ENCODE measurements around the gene PLD6.

Gene PLD6

DNA sequence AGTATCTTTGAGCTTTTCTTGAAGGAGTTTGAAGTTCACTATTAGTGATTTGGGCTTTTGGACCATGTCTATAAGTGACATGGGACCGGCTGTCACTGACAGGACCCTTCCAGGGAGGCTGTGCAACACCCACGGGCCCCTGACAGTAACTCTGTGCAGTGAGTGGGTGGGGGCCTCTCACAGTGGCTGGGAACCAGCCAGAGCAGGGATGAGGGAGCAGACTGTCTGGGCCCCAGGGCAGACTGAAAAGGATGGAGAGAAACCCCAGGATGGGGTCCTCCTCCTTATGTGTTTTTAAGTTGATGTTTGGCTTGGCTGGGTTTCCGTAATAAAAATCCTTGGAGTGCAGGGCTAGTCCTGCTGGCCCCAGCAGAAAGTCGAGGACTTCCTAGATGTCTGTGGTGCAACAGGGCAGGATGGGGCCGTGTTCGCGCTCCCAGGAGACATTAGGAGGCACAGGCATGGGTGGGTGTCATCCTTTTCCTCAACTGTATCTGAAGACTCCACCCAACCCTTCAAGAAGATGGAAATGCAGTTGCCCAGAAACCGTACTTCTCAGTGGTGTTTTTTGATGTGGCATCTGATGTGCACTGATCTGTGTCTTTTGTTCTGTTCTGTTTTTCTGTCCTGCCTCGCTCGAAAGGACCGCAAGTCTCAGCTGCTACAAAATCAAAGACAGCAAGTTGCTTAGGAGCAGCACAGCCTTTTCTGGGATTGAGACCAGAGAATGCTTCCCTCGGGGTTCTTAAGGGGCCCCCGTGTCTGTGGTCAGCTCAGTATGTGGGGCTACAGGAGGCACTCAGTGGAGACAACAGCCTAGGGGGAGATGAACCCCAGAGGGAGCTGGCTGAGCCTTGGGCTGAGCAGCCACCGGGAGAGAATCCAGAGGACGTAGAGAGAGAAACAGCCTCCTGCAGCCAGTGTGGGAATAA, 24.2 kb downstream of the PLD6 start:
- DNase-seq: no peak
- in situ Hi-C loops (cut with MboI; ENCODE audit: low pct_unique_long_range_greater_than_20kb, low sequenced_read_pairs): no loop called here

DNA sequence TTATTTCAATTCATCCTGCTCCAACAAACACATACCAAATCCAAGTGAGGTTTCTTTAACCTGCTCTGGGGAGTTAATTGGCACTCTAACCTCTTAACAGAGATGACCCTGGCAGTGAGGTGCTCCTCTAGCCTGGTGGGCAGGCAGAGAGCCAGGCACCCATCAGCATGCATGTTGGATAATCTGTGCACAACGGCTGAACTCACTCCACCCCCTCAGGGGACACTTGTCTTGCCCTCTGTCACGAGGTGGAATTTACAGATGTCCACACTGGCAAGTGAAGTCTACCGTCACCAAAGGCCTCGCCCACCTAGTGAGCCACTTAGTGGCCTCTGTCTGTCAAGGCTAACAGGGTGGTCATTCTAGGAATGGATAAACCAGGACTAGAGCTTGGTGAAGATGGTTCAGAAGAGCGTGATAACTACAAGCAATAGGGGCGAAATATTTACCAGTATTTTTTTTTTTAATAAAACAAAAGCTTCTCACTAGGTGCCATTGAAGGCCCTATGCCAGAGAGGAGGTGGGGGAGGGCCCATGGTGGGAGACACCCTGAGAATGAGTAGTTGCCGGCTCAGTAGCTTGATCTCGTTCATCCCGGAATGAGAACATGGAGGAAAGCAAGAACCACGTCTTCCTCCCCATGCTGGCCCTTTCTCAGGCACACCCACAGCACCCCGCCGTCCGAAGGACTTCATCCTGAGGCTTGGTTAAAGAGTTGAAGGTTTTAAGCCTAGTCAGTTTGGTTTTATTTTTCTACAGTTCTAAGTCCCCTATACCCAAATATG, 25.2 kb downstream of the PLD6 start:
- no peak for DNase-seq
- in situ Hi-C loops (cut with MboI; ENCODE audit: low pct_unique_long_range_greater_than_20kb, low sequenced_read_pairs): no loop called here

DNA sequence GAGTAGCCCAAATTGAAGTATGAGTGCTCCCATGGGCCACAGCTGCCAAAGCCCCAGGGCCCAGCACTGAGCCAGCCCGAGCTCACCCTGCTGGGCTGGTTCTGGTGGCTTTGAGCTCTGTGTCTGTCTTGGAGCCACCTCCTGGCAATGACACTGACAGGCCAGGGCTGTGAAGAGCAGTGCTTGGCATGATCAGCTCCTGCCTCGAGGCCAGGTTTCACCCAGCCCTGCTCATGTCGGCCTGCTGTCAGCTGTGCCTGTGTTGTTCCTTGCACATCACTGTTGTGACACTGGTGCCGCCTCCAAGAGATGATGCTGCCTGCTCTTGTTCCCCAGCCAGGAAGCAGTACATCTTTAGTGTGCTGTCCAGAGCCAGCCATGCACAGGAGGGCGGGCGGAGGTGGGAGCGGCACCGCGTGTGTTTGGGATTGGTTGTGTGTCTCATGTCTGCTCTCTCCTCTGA, 26.0 kb downstream of the PLD6 start:
- no peak for DNase-seq
- in situ Hi-C loops (cut with MboI; ENCODE audit: low pct_unique_long_range_greater_than_20kb, low sequenced_read_pairs): no loop called here

DNA sequence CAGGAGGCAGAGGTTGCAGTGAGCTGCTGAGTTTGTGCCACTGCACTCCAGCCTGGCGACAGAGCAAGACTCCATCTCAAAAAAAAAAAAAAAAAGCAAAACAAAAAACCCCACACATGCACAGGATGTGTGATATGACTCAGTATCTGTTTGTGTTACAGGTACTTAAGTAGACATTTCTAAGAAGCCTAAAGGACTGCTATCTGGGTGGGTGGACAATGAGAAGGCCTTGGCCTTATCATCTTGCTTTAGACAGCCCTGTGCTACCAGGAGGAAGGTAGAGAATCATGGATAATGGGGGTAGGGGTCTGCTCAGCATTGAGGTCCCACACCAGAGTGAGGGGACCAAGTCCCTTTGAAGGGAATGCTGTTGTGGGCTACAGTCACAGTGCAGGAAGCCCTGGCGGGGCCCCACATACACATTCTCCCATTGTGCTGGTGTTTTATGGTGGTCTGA, 26.7 kb downstream of the PLD6 start:
- no peak for DNase-seq
- in situ Hi-C loops (cut with MboI; ENCODE audit: low pct_unique_long_range_greater_than_20kb, low sequenced_read_pairs): no loop called here

DNA sequence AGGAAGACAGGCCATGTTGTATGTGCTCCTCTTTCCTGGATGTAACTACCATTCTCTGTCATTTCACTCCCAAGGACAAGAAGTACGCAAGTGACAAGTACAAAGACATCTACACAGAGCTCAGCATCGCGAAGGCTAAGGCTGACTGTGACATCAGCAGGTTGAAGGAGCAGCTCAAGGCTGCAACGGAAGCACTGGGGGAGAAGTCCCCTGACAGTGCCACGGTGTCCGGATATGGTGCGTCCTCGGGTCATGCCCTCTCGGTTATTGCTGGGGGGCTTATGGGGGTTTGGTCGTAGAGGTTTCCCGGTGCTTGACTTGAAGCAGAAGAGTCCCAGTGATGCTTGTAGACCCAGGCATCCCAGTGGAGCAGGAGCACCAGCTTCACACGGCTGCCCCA, 29.0 kb downstream of the PLD6 start:
- in situ Hi-C loops (cut with MboI; ENCODE audit: low pct_unique_long_range_greater_than_20kb, low sequenced_read_pairs): no loop called here
- no peak for DNase-seq

DNA sequence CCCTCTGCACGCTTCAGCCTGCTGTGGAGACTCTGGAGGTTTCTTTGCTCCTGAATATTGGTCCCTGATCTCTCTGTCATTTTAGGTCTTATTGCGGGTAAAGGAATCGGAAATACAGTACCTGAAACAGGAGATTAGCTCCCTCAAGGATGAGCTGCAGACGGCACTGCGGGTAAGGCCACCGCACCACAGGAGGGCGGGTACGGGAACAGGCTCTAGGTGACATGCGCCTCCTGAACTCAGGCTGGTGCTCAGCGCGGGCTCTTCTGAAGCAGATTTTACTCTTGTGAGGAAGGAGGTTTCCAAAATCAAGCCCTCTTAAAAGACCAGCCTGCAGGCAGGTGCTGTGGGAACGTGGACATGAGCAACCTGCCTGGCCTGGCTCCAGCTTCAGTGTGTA, 29.8 kb downstream of the PLD6 start:
- in situ Hi-C loops (cut with MboI; ENCODE audit: low pct_unique_long_range_greater_than_20kb, low sequenced_read_pairs): no loop called here
- no peak for DNase-seq

DNA sequence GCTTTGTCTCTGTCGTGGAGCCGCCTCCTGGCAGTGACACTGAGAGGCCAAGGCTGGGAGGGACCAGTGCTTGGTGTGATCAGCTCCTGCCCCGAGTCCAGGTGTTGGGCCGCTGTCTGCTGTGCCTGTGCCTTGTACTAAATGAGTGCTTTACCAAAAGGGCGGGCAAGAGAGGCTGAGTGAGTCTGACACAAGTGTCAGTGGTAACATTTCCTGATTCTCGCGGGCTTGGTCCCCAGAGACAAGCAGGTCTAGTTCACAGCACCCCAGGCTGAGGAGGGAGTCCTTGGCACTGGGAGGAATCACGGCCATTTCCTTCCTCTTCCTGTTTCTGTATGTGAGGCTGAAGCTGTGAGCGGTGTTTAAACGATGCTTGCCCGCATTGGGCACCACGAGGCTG, 30.2 kb downstream of the PLD6 start:
- in situ Hi-C loops (cut with MboI; ENCODE audit: low pct_unique_long_range_greater_than_20kb, low sequenced_read_pairs): no loop called here
- DNase-seq: peak; percentile 47

DNA sequence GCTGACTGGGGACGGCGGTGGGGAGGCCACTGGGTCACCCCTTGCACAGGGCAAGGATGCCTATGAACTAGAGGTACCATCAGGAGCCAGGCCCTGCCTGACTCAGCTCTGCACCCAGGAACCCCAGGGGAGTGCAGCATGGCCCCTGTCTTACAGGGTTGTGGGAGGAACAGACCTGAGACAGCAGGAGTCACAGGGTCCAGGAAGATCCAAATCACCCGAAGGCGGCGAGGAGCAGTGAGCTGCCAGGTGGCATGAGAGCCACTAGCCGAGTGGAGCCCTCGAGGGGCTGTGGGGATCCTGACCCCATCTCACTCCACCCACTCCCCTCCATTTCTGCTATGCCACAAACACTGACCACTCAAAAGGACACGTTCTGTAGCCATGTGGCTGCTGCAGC, 30.8 kb downstream of the PLD6 start:
- in situ Hi-C loops (cut with MboI; ENCODE audit: low pct_unique_long_range_greater_than_20kb, low sequenced_read_pairs): no loop called here
- no peak for DNase-seq

DNA sequence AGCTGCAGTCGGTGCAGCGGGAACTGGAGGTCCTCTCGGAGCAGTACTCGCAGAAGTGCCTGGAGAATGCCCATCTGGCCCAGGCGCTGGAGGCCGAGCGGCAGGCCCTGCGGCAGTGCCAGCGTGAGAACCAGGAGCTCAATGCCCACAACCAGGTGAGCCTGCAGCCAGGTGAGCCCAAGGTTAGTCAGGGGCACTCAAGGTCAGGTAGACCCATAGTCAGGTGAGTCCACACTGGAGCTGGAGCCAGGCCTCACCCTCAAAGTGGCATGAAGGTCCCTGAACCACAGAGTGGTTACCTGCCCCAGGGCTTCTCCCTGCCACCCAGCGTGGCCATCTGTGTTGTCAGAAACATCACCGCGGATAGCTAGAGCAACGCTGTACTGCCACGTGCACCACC, 32.2 kb downstream of the PLD6 start:
- DNase-seq: no peak
- in situ Hi-C loops (cut with MboI; ENCODE audit: low pct_unique_long_range_greater_than_20kb, low sequenced_read_pairs): no loop called here

DNA sequence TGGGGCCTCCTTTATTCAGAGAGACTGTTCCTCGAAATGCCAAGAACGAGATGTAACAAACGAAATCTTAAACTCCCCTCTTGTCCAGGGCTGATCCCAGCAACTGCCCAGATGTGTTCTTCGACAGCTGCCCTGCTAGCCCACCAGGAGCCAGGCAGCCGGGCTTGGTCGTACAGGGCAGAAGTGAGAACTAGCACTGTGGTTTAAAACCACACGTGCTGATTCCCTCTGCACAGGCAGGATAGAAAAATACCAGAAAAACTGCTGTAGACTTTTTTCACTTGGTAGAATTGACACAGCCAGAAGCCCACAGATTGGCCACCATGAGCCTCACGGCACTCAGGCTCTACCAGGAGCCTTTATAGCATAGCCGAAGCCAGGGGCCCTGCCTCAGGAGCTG, 33.1 kb downstream of the PLD6 start:
- DNase-seq: no peak
- in situ Hi-C loops (cut with MboI; ENCODE audit: low pct_unique_long_range_greater_than_20kb, low sequenced_read_pairs): no loop called here

DNA sequence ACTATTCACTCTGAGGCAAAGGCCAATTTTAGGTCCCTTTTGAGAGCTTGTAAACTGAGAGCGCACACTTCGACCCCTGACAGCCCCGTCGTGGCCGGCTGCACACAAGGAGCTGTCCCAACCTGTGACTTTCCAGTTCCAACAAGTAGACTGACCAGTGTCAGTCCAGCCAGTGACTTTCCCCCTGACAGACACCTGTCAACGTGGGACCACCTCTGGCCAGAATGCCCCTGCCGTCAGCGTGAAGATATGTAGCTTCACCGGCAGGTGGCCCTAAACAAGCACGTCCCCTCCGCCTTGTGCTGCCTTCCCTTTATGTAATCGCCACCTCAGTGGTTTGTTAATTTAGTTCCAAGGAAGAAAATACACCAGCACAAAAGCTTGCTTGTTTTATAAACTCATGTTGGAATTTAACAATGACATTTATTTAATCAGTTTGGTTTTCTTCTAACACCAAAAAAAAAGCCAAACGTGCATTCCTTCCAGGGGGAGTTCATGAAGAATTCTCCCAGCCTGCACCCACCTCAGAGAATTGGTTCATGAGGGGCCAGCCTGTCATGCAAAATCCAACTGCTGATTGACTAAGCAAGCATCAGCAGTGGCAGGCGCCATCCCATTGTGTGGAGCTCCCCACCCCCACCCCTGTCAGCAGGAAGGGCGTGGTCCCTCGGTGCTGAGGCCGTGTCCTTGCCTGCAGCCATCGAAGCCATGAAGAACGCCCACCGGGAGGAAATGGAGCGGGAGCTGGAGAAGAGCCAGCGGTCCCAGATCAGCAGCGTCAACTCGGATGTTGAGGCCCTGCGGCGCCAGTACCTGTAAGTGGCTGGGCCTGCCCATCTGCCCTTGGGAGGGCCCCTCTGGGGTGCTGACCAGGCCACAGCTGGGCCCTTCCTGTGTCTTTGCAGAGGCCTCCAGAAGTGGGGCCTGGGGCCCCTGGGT, 33.9 kb downstream of the PLD6 start:
- no peak for DNase-seq
- in situ Hi-C loops (cut with MboI; ENCODE audit: low pct_unique_long_range_greater_than_20kb, low sequenced_read_pairs): no loop called here

DNA sequence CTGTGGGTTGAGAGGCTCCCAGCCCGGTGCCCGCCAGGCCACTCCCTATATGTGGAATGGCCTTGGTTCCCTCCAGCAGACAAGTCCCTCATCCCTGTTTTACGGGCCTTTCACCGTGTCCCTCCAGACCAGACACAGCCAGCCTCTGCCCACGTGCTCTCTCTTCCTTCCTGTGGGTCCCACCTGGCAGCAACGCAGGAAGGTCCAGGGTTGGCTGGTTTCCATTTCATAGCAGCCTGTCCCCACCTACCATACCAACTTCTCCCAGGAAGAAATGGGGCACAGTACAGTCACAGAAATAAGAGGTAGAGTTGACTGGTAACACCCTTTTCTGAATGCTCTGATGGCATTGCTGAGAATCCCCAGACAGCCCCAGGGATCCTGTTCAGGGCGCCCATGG, 34.9 kb downstream of the PLD6 start:
- in situ Hi-C loops (cut with MboI; ENCODE audit: low pct_unique_long_range_greater_than_20kb, low sequenced_read_pairs): no loop called here
- DNase-seq: no peak

DNA sequence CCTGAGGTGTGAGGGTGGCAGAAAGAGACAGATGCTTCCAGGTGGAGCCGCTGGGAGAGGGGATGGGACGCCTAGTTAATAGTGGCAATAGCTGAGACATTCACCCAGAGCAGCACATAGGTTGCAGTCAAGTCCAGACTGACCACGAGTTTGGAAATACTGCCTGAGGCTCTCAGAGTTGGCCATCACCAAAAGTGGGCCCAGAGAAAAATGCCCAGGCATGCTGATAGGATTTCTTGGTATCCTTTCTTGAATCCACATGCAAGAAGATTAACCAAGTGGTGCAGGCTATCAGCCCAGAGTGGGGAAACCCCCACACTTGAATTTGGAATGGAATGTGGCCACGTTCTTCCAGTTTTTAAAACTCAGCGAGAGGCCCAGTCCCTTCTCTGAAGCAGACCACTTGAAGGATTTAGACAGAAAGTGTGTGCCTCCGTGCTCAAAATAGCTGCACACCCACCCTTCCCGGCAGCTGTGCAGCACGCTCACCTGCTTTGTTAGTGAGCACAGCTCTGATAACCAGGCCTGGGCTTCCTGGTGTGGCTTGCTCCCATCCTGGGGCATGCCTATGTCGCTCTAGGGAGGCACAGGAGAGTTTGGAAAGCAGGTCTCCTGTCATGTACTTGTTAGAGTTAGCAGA, 35.7 kb downstream of the PLD6 start:
- no peak for DNase-seq
- in situ Hi-C loops (cut with MboI; ENCODE audit: low pct_unique_long_range_greater_than_20kb, low sequenced_read_pairs): no loop called here

DNA sequence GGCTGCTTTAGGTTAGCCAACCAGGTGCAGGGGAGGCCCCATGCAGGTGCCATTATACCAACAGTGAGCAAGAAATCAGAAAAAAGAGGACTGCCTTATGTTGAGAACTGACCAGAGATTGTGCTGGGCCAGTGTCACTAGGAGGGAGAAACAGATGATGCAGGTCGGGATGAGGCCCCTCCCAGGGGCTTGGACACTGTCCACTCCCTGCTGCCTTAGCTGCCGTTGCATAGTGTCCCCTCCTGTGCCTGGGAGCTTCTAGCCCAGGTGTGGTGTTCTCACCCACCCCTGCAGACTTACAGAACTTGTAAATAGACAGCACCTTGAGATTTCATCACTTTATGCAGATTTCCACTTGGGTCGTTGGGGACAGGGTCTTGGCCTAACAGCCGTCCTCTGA, 36.7 kb downstream of the PLD6 start:
- in situ Hi-C loops (cut with MboI; ENCODE audit: low pct_unique_long_range_greater_than_20kb, low sequenced_read_pairs): no loop called here
- DNase-seq: no peak

DNA sequence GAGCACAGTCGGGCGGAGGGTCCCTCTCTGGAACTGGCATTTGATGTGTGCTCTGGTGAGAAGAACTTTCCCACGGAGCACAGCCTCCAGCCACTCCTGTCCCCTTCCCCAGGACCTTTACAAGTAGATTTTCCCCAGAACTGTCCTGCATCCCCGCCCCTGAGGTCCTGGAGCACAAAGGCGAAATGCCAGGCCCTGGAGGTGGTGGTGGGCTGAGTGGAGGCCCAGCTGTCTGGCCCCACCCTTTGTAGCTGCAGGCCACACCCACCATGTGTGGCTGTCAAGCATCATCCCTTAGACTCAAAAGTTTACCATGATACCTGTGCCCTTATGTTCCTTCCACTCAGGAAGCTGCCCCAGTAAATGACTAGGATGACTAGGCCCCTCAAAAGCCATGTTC, 37.7 kb downstream of the PLD6 start:
- in situ Hi-C loops (cut with MboI; ENCODE audit: low pct_unique_long_range_greater_than_20kb, low sequenced_read_pairs): no loop called here
- DNase-seq: no peak

DNA sequence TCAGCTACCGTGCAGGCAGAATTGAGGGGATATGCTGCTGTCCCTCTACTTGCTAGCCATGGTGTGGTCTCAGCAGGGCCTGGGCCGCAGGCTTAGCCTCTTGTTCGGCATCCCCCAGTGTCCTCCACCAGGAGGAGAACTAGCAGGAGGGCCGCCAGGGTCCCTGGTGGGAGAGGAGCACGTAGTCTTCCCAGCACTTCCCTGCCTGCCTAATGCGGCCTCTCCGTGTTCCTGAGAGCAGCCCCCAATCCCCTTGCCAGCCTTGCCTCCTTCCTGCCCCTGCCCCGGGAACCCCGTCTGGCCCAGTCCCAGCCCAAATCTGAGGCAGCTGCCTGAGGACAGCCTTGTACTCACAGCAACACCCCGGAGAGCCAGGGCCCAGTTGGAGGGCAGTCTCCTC, 38.1 kb downstream of the PLD6 start:
- in situ Hi-C loops (cut with MboI; ENCODE audit: low pct_unique_long_range_greater_than_20kb, low sequenced_read_pairs): no loop called here
- DNase-seq: no peak

DNA sequence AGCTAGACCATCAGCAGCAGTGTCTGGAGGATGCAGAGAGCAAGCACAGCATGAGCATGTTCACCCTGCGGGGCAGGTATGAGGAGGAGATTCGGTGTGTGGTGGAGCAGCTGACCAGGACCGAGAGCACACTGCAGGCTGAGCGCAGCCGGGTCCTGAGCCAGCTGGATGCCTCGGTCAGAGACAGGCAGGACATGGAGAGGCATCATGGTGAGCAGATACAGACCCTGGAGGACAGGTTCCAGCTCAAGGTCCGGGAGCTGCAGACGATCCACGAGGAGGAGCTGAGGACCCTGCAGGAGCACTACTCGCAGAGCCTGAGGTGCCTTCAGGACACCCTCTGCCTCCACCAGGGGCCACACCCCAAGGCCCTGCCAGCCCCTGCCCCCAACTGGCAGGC, 38.8 kb downstream of the PLD6 start:
- in situ Hi-C loops (cut with MboI; ENCODE audit: low pct_unique_long_range_greater_than_20kb, low sequenced_read_pairs): no loop called here
- no peak for DNase-seq

DNA sequence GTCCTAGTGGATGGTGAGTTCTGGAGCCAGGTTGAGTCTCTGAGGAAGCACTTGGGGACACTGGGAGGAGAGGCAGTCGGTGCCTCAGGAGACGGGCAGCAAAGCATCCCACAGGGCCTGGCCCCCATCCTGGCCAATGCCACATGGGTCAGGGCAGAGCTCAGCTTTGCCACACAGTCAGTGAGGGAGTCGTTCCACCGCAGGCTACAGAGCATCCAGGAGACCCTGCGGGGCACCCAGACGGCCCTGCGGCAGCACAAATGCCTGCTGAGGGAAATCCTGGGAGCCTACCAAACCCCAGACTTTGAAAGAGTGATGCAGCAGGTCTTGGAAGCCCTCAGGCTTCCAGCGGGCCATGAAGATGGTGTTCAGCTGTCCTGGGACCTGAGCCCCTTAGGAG, 39.7 kb downstream of the PLD6 start:
- in situ Hi-C loops (cut with MboI; ENCODE audit: low pct_unique_long_range_greater_than_20kb, low sequenced_read_pairs): no loop called here
- no peak for DNase-seq

Data from KBM-7 (cell line).